Measurements from ENCODE around the gene TRIM38. TPM values are rescaled to one million over a fixed set of nuclear protein-coding genes. Genes with fewer than 3 reads are reported as not detected.
A peak's percentile ranks its signal among the peaks of the same experiment; 100 is the strongest.

Gene TRIM38
- total and polyA plus RNA-seq, 2 of the 13 experiments (the other 11 are each of a cell fraction or from before 2014, with no cell fraction given) = 2.5 to 3.1 TPM

- TF ChIP-seq KMT2B (CRISPR knock-in tag; IDR thresholded peaks at IDR 0.05) = 0 out of 2 replicates have a peak, but pooled peaks have one; percentile 26
- TF ChIP-seq MED8 (CRISPR knock-in tag; IDR thresholded peaks at IDR 0.05; ENCODE audit: insufficient replicate concordance) = no peak
- peak; percentile 59 for TF ChIP-seq BCL6 (CRISPR knock-in tag; IDR thresholded peaks at IDR 0.05)
- peak; percentile 36; the same call in 1 of the 2 replicates for TF ChIP-seq CEBPB (IDR thresholded peaks at IDR 0.05; ENCODE audit: borderline replicate concordance, low read depth, low read length)
- TF ChIP-seq KLF16 (CRISPR knock-in tag; IDR thresholded peaks at IDR 0.05) = 0 out of 4 replicates have a peak, but pooled peaks of 1 of the 2 experiments have one; percentile 26
- no peak for TF ChIP-seq ZBTB10 (CRISPR knock-in tag; IDR thresholded peaks at IDR 0.05; ENCODE audit: borderline replicate concordance)
- 0 out of 2 replicates have a peak, but pooled peaks have one; percentile 30 for TF ChIP-seq RAD21 (CRISPR knock-in tag; IDR thresholded peaks at IDR 0.05)
These were observed 40.6 kb downstream of the TRIM38 start (continued) for GRCh38 chr6:26003102-26003694.

- no peak for DNase-seq (ENCODE audit: low spot score)
- H3K27ac ChIP-seq (ENCODE audit: extremely low read length, insufficient read depth, low read length) = no peak overlapping the region
- H3K9me3 ChIP-seq (ENCODE audit: low read length) = no peaks in the 10 kb centered on the region
- no peak for FAIRE-seq
- H3K27me3 ChIP-seq (ENCODE audit: control insufficient read depth in 1 of 2, insufficient read depth in 2 of 2, low read length in 2 of 2) = no peaks in the 10 kb centered on the region
- intact Hi-C loops (cut with micrococcal nuclease; ENCODE audit: unreplicated experiment) (no loop called here), in situ Hi-C loops (cut with HindIII; ENCODE audit: extremely low pct_ligation_motif_present, low pct_unique_long_range_greater_than_20kb) (no loop called here)
- peaks cover 9% of the 10 kb centered on the region for H3K4me1 ChIP-seq (ENCODE audit: insufficient read depth, low read length)
- ATAC-seq = no peak
- POLR2A ChIA-PET = interaction anchor here (0.9 to 3.0 kb wide), 2 partner anchors 13 to 38 kb away, joined by 3 to 10 read pairs; a partner anchor contains a TSS
- no peaks in the 10 kb centered on the region for H3K79me2 ChIP-seq (ENCODE audit: insufficient read depth, low read length)
- H3K4me2 ChIP-seq (ENCODE audit: low read depth, low read length) = no peak overlapping the region
- H3K36me3 ChIP-seq (replicated peaks in 1 of 2; ENCODE audit: control insufficient read depth in 1 of 2, insufficient read depth in 2 of 2, low read length in 2 of 2) = no peaks in the 10 kb centered on the region; a peak in 1 of 5 replicates
- no peak overlapping the region for H2AFZ ChIP-seq (ENCODE audit: low read length)
- BruUV-seq (replicated peaks) = no TSS peak
- H4K20me1 ChIP-seq (ENCODE audit: insufficient read depth, low read length) = no peaks in the 10 kb centered on the region
- H3K9ac ChIP-seq (ENCODE audit: insufficient read depth, low read depth, low read length) = no peak overlapping the region
- no peak overlapping the region for H3K4me3 ChIP-seq (replicated peaks in 1 of 3; ENCODE audit: insufficient read depth in 1 of 3, low read depth in 2 of 3, low read length in 3 of 3)
- CTCF ChIA-PET (ENCODE audit: low intra/inter-chr PET ratio, low total read pairs) = interaction anchor here (0.6 kb wide), 1 partner anchor 1362 kb away, joined by 3 read pairs; no protein-coding TSS in a partner anchor
- TF ChIP-seq NONO (IDR thresholded peaks at IDR 0.05) (no peak), NONO (CRISPR knock-in tag; conservative IDR thresholded peaks at IDR 0.05) (no peak), WIZ (CRISPR knock-in tag; IDR thresholded peaks at IDR 0.05) (no peak), ZNF383 (CRISPR knock-in tag; IDR thresholded peaks at IDR 0.05; ENCODE audit: borderline replicate concordance) (no peak), ZNF354B (CRISPR knock-in tag; IDR thresholded peaks at IDR 0.05) (no peak), ZNF776 (CRISPR knock-in tag; IDR thresholded peaks at IDR 0.05) (no peak), ZNF225 (CRISPR knock-in tag; IDR thresholded peaks at IDR 0.05) (no peak), ZNF567 (CRISPR knock-in tag; IDR thresholded peaks at IDR 0.05; ENCODE audit: borderline replicate concordance) (no peak), TAF15 (IDR thresholded peaks at IDR 0.05; ENCODE audit: low read depth, low read length, poor library complexity, severe bottlenecking) (no peak), MAF1 (CRISPR knock-in tag; IDR thresholded peaks at IDR 0.05; ENCODE audit: borderline replicate concordance) (no peak), ZNF749 (CRISPR knock-in tag; IDR thresholded peaks at IDR 0.05; ENCODE audit: borderline replicate concordance) (no peak), ZKSCAN8 (CRISPR knock-in tag; IDR thresholded peaks at IDR 0.05; ENCODE audit: borderline replicate concordance) (no peak), SRSF1 (optimal IDR thresholded peaks at IDR 0.05; ENCODE audit: low read depth, low read length) (no peak)
These were observed 43.7 kb downstream of the TRIM38 start for GRCh38 chr6:26006086-26006939.
